GM23338 (cell line): ENCODE measurements around the gene GNLY.
"Not testable (repeated sequence)": the region's sequence is repeated elsewhere in the genome, so short reads cannot be mapped to it uniquely, and the experiment has no call there.

Experiments
- CREB1 ChIP-seq: fragments of 250-450 bp; sonication (Bioruptor Pico); IDR thresholded peaks from 2 replicates; pipeline ENCODE4 v1.5.0; 2020; ENCODE audit warnings: low read depth, mild to moderate bottlenecking, moderate library complexity
- CTCF ChIP-seq, 2 experiments: fragments of 200-600 bp in 1 of 2; sonication (generic) in 1 of 2; conservative IDR thresholded peaks; 2 replicates each; pipeline versions ENCODE4 v1.5.1 to v1.6.1; 2016 to 2017; ENCODE audit warnings: antibody characterized with exemption in 2 of 2, low read depth in 2 of 2, mild to moderate bottlenecking in 2 of 2, moderate library complexity in 1 of 2
- ETS1 ChIP-seq: IDR thresholded peaks from 2 replicates; pipeline ENCODE4 v1.6.1; 2016; ENCODE audit warnings: antibody characterized with exemption
- EZH2 ChIP-seq: fragments of 200-600 bp; sonication (generic); IDR thresholded peaks from one replicate; pipeline ENCODE4 v1.8.0; 2017; ENCODE audit warnings: antibody characterized with exemption, mild to moderate bottlenecking, low read depth; ENCODE audit not compliant: unreplicated experiment
- EZH2phosphoT487 ChIP-seq: fragments of 200-600 bp; sonication (generic); IDR thresholded peaks from one replicate; pipeline ENCODE4 v1.8.1; 2018; ENCODE audit warnings: antibody characterized with exemption; ENCODE audit not compliant: unreplicated experiment
- NANOG ChIP-seq: IDR thresholded peaks from 2 replicates; pipeline ENCODE4 v1.6.1; 2016; ENCODE audit warnings: antibody characterized with exemption, borderline replicate concordance
- POLR2AphosphoS5 ChIP-seq: IDR thresholded peaks from 2 replicates; pipeline ENCODE4 v1.6.1; 2016; ENCODE audit warnings: antibody characterized with exemption, low read depth
- REST ChIP-seq: IDR thresholded peaks from one replicate; pipeline ENCODE4 v1.6.1; 2018; ENCODE audit warnings: antibody characterized with exemption; ENCODE audit not compliant: unreplicated experiment
- STAT1 ChIP-seq: IDR thresholded peaks from one replicate; pipeline ENCODE4 v1.6.1; 2016; ENCODE audit warnings: antibody characterized with exemption; ENCODE audit not compliant: unreplicated experiment
- ZNF114 ChIP-seq: fragments of 250-450 bp; sonication (Bioruptor Pico); IDR thresholded peaks from 2 replicates; pipeline ENCODE4 v1.5.0; 2020; ENCODE audit warnings: mild to moderate bottlenecking, moderate library complexity
- ZNF331 ChIP-seq: fragments of 250-450 bp; sonication (Bioruptor Pico); IDR thresholded peaks from 2 replicates; pipeline ENCODE4 v1.5.0; 2020; ENCODE audit warnings: low read depth, mild to moderate bottlenecking, moderate library complexity
- ZNF462 ChIP-seq: fragments of 250-450 bp; sonication (Bioruptor Pico); IDR thresholded peaks from 2 replicates; pipeline ENCODE4 v1.5.0; 2020; ENCODE audit warnings: mild to moderate bottlenecking, moderate library complexity

GRCh38 chr2:85714421-85714820 is 20.3 kb downstream of the GNLY start:
- not testable (repeated sequence) for TF ChIP-seq CTCF (conservative IDR thresholded peaks at IDR 0.05; ENCODE audit: low read depth in 2 of 2); REST; ZNF114 (CRISPR knock-in tag); POLR2AphosphoS5; CREB1; ZNF462 (CRISPR knock-in tag); EZH2; NANOG; EZH2phosphoT487; ZNF331; STAT1; ETS1
